Spleen (tissue), 11 donors: ENCODE measurements around the gene OR10AD1. TPM values are rescaled to one million over a fixed set of nuclear protein-coding genes. Genes with fewer than 3 reads are reported as not detected.
A peak's percentile ranks its signal among the peaks of the same experiment; 100 is the strongest.

Experiments
- DNase-seq: peaks from one replicate; pipeline ENCODE4 v3.0.0-alpha.2; 2020
- H3K27ac ChIP-seq, 8 donors: fragments of 200-600 bp; sonication (generic) in 7 of 8; 1 replicate in 4 of 8; 2 replicates in 4 of 8; pipeline versions ENCODE4 v1.5.0 to v1.8.0; 2016 to 2021; ENCODE audit warnings: inconsistent platforms in 4 of 8, mild to moderate bottlenecking in 4 of 8, moderate library complexity in 1 of 8
- H3K27me3 ChIP-seq, 7 donors: fragments of 200-600 bp; sonication (generic) in 6 of 7; replicated peaks in 1 of 7; 1 replicate in 4 of 7; 2 replicates in 3 of 7; pipeline versions ENCODE4 v1.5.0 to v1.8.0; 2016 to 2021; ENCODE audit warnings: inconsistent platforms in 3 of 7, mild to moderate bottlenecking in 1 of 7
- H3K36me3 ChIP-seq, 6 donors: fragments of 200-600 bp; sonication (generic) in 5 of 6; 1 replicate in 4 of 6; 2 replicates in 2 of 6; pipeline versions ENCODE4 v1.5.0 to v1.8.0; 2016 to 2021; ENCODE audit warnings: inconsistent platforms in 2 of 6
- H3K4me1 ChIP-seq, 6 donors: fragments of 200-600 bp; sonication (generic) in 5 of 6; 1 replicate in 3 of 6; 2 replicates in 3 of 6; pipeline versions ENCODE4 v1.5.0 to v1.8.0; 2016 to 2021; ENCODE audit warnings: inconsistent platforms in 3 of 6
- H3K4me3 ChIP-seq, 8 donors: fragments of 200-600 bp; sonication (generic) in 7 of 8; 1 replicate in 4 of 8; 2 replicates in 4 of 8; pipeline versions ENCODE4 v1.5.0 to v1.8.0; 2016 to 2021; ENCODE audit warnings: inconsistent platforms in 4 of 8, mild to moderate bottlenecking in 4 of 8, moderate library complexity in 2 of 8
- H3K9me3 ChIP-seq, 8 donors: fragments of 200-600 bp; sonication (generic) in 7 of 8; 1 replicate in 4 of 8; 2 replicates in 4 of 8; pipeline versions ENCODE4 v1.5.0 to v1.8.0; 2016 to 2021; ENCODE audit warnings: inconsistent platforms in 4 of 8
- CTCF ChIP-seq, 11 experiments: fragments of 200-600 bp in 7 of 11; fragments of 450-650 bp in 4 of 11; sonication (generic) in 4 of 11; IDR thresholded peaks in 8 of 11; conservative IDR thresholded peaks in 3 of 11; 1 replicate in 7 of 11; 2 replicates in 4 of 11; pipeline versions ENCODE4 v1.4.0 to v1.8.0; 2016 to 2021; ENCODE audit warnings: antibody characterized with exemption in 11 of 11, inconsistent platforms in 4 of 11, mild to moderate bottlenecking in 1 of 11
- POLR2A ChIP-seq, 3 donors: fragments of 450-650 bp; IDR thresholded peaks; one replicate each; pipeline ENCODE4 v1.5.1; 2017; ENCODE audit warnings: antibody characterized with exemption in 3 of 3, mild to moderate bottlenecking in 1 of 3
- POLR2AphosphoS5 ChIP-seq, 3 donors: sonication (generic); formaldehyde crosslinking; IDR thresholded peaks; one replicate each; pipeline ENCODE4 v1.5.1; 2017; ENCODE audit warnings: antibody characterized with exemption in 3 of 3
- WGBS, 5 donors: extraction: QIAGEN DNeasy Blood & Tissue Kit in 3 of 5; methylation state at CpG; one replicate each; pipeline versions ENCODE4 v1.1.5 to v1.1.7; 2013 to 2018; 5-methylcytosine and 5-hydroxymethylcytosine counted together
- intact Hi-C: fragments of 100-400 bp; cut with DNase I; formaldehyde crosslinking; loops from one replicate; pipeline ENCODE4 v1.15.0; 2023; ENCODE audit warnings: low total_unique reads
- polyA plus RNA-seq, 3 donors: library from polyadenylated mRNA; stranded (reverse); fragments of 200-250 nt; gene quantifications; one replicate each; pipeline ENCODE4 v1.2.1, GENCODE V29; 2013
- total RNA-seq, 7 donors: library from RNA; depleted of rRNA in 3 of 7; stranded (reverse); fragments of >200 nt in 3 of 7; fragmentation: NEBNext Ultra II Directional in 4 of 7; extraction: Animal tissue kit (Norgen Biotek cat#: 25700) in 4 of 7; gene quantifications; one replicate each; pipeline versions ENCODE4 v1.1.0 to v1.2.1, GENCODE V29; 2016 to 2021
- donor health status: healthy with polysubstance abuse.
- donor health status: DM: no; HTN: no; CAD: no; lungs with moderate emphysema.
- donor health status: DM: no; HTN: no; CAD: no.
- donor health status: Bipolar disorder and iron deficiency.
- donor health status: healthy.
- donor health status: DM: no; HTN: no; CAD: no.
- donor health status: DM: yes; HTN: yes; CAD: no.

Gene OR10AD1
- total and polyA plus RNA-seq, 10 donors = not detected

GRCh38 chr12:48182631-48183030 lies 20.5 kb downstream of the OR10AD1 start:
- WGBS, 5 donors = 2 to 5% (median 4%) methylated on average over 7 of the region's 7 CpGs
- Histone ChIP-seq H3K27ac (peak overlapping the region in 4 of 8 donors; percentile 17 to 70 (median 54)), H3K36me3 (no peaks in the 10 kb centered on the region), H3K4me3 (peak overlapping the region; percentile 62 to 97 (median 86)), H3K4me1 (peaks cover 0 to 40% (median 28%) of the 10 kb centered on the region in 6 donors), H3K27me3 (peaks cover 0 to 64% (median 20%) of the 10 kb centered on the region in 7 donors), H3K9me3 (no peaks in the 10 kb centered on the region)
- DNase-seq = no peak
- no peak for TF ChIP-seq POLR2AphosphoS5 (IDR thresholded peaks at IDR 0.05)
- TF ChIP-seq CTCF (IDR thresholded peaks at IDR 0.05 in 8 of 11, conservative IDR thresholded peaks at IDR 0.05 in 3 of 11) = no peak
- TF ChIP-seq POLR2A (IDR thresholded peaks at IDR 0.05) = no peak
- intact Hi-C loops = loop anchor here (10.0 kb wide), 1 partner anchor 272 kb away; no protein-coding TSS in a partner anchor

GRCh38 chr12:48180857-48181495 lies 22.1 kb downstream of the OR10AD1 start:
- DNase-seq = no peak
- intact Hi-C loops = loop anchor here (10.0 kb wide), 1 partner anchor 274 kb away; no protein-coding TSS in a partner anchor
- H3K9me3 ChIP-seq = no peaks in the 10 kb centered on the region
- H3K4me3 ChIP-seq = no peak overlapping the region
- no peak for TF ChIP-seq POLR2AphosphoS5 (IDR thresholded peaks at IDR 0.05)
- no peak for TF ChIP-seq CTCF (IDR thresholded peaks at IDR 0.05 in 8 of 11, conservative IDR thresholded peaks at IDR 0.05 in 3 of 11)
- TF ChIP-seq POLR2A (IDR thresholded peaks at IDR 0.05) = no peak
- no peak overlapping the region for H3K27ac ChIP-seq
- H3K4me1 ChIP-seq = peaks cover 0 to 40% (median 28%) of the 10 kb centered on the region in 6 donors
- H3K27me3 ChIP-seq = peaks cover 0 to 65% (median 20%) of the 10 kb centered on the region in 7 donors
- H3K36me3 ChIP-seq = no peaks in the 10 kb centered on the region
- 84 to 100% (median 90%) methylated on average over 2 of the region's 2 CpGs for WGBS, 5 donors

DNA sequence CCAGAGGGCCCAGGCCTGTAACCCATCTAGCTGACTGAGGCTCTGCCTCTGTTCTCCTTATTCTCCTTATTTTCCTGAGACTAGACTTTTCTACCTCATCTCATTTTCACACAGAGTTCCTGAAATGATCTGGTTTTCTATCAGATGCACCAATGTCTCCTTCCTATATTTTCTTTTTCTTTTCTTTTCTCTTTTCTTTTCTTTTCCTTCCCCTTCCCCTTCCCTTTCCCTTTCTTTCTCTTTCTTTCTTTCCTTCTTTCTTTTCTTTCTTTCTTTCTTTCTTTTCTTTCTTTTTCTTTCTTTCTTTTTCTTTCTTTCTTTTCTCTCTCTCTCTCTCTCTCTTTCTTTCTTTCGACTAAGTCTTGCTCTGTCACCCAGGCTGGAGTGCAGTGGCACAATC lies 22.7 kb downstream of the OR10AD1 start:
- H3K4me3 ChIP-seq = no peak overlapping the region
- peaks cover 0 to 59% (median 20%) of the 10 kb centered on the region in 7 donors for H3K27me3 ChIP-seq
- H3K4me1 ChIP-seq = peaks cover 0 to 40% (median 28%) of the 10 kb centered on the region in 6 donors
- intact Hi-C loops = loop anchor here (10.0 kb wide), 1 partner anchor 274 kb away; no protein-coding TSS in a partner anchor
- DNase-seq = no peak
- no peaks in the 10 kb centered on the region for H3K36me3 ChIP-seq
- no peak for TF ChIP-seq POLR2AphosphoS5 (IDR thresholded peaks at IDR 0.05)
- TF ChIP-seq POLR2A (IDR thresholded peaks at IDR 0.05) = no peak
- TF ChIP-seq CTCF (IDR thresholded peaks at IDR 0.05 in 8 of 11, conservative IDR thresholded peaks at IDR 0.05 in 3 of 11) = no peak
- 82 to 87% (median 83%) methylated on average over 1 of the region's 1 CpG for WGBS, 5 donors
- H3K27ac ChIP-seq = no peak overlapping the region
- H3K9me3 ChIP-seq = no peaks in the 10 kb centered on the region

GRCh38 chr12:48179466-48179865 lies 23.6 kb downstream of the OR10AD1 start:
- H3K27ac ChIP-seq = no peak overlapping the region
- intact Hi-C loops = no loop called here
- no peaks in the 10 kb centered on the region for H3K36me3 ChIP-seq
- no peak overlapping the region for H3K4me3 ChIP-seq
- 83 to 92% (median 90%) methylated on average over 1 of the region's 1 CpG for WGBS, 5 donors
- peaks cover 0 to 49% (median 11%) of the 10 kb centered on the region in 7 donors for H3K27me3 ChIP-seq
- H3K9me3 ChIP-seq = no peaks in the 10 kb centered on the region
- H3K4me1 ChIP-seq = peaks cover 0 to 34% (median 21%) of the 10 kb centered on the region in 6 donors
- TF ChIP-seq POLR2AphosphoS5 (IDR thresholded peaks at IDR 0.05) (no peak), CTCF (IDR thresholded peaks at IDR 0.05 in 8 of 11, conservative IDR thresholded peaks at IDR 0.05 in 3 of 11) (no peak), POLR2A (IDR thresholded peaks at IDR 0.05) (no peak)
- no peak for DNase-seq
